HG02798 (cell line): Measurements from ENCODE around the gene AGAP1.

Experiments used
- ATAC-seq: cut with Tn5 transposase; IDR thresholded peaks from one replicate; pipeline ENCODE4 v1.9.1; 2021; ENCODE audit warnings: mild to moderate bottlenecking; ENCODE audit not compliant: unreplicated experiment, poor library complexity

The AGAP1 gene

DNA sequence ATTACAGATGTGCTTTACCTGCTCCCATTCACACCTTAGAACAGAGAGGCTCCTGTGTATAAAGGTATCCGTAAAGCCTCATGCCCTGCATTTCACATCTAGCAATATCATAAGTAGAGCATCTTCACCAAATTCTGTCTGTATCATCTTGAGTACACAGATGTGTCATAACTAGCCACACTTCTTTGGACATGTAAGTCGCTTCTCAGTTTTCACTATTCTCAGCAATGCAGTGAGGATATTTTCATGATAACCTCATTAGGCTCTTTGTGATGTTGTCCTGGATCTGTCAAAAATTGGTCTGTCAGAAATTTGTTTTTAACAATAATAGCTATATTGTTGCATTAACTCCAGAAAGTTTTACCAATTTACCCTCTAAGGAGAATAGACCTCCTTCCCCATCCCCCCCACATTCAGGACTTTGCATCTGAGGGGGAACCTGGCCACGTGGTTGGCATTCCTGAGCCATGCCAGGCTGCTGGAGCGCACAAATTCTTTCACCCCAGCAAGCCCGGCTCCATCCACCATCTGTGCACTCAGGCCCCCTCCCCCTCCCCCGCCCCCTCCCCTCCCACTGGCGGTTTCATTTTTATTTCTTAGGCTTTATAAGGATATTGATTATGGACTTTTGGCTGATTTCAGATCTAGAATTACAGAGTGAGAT lies 34.1 kb downstream of the AGAP1 start:
- ATAC-seq: no peak

DNA sequence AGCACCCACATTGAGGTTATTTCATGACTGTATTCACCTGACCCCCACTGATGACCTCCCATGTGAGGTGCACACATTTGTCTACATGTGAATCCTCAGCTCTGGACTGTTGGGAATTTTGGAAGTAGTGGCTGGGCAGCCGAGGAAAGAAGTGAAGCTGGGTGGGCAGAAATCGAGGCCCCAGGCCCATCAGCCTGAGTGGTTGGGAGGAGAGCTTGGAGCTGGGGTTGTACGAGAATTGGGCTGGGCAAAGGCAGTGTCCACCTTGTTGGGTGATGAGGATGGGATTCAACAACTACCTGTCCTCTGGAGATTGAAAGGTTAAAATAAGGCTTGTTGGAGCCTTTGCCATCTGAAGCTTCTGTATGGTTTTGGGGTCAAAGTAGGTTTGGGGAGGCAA lies 35.8 kb downstream of the AGAP1 start:
- ATAC-seq: no peak

DNA sequence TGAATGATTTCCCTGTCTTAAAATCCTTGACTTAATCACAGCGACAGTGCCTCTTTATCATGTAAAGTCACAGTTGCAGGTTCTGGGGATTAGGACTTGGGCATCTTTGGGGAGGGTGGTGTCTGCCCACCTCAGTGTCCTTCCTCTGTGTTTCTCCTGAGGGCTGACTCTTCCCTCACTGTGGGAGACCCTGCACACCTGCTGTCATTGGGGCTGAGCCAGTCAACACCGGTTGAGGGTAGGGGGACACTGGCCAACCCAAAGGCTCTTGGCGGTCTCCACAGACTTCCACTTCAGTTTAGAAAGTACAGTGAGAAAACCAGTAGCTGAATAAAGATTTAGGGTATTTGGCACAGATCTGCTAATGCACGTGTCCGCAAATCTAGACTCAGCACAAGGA lies 36.9 kb downstream of the AGAP1 start:
- ATAC-seq: no peak

DNA sequence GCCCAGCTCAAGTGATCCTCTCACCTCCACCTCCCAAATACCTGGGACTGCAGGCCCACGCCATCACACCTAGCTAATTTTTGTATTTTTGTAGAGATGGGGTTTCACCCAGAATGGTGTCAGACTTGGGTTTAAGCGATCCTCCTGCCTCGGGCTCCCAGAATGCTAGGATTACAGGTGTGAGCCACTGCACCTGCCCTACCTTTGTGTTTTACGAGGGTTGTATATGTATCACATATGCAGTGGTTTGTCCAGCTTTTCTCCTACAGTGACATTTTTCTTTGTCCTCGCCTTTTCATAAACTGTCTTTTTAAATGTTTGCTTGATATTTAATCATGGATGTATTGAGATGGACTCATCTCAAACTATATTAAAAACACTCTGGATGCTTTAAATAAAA lies 38.5 kb downstream of the AGAP1 start:
- no peak for ATAC-seq

DNA sequence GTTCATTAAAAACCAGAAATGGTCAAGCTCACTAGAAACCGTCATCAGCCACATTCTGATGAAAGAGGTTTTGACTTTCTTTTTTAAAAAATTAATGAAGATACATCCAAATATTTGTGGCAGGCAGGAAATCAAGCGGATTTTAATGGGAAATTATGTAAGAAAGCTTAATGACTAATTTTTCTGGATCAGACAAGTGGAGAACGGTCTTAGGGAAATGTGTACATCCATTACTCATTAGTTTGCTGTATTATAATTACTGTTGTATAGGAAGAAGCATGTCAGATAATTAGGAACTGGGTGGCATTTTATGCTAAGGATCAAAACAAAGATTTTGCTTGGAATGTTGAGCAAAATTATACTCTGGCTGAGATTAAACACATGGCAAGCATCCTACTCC lies 39.4 kb downstream of the AGAP1 start:
- no peak for ATAC-seq

DNA sequence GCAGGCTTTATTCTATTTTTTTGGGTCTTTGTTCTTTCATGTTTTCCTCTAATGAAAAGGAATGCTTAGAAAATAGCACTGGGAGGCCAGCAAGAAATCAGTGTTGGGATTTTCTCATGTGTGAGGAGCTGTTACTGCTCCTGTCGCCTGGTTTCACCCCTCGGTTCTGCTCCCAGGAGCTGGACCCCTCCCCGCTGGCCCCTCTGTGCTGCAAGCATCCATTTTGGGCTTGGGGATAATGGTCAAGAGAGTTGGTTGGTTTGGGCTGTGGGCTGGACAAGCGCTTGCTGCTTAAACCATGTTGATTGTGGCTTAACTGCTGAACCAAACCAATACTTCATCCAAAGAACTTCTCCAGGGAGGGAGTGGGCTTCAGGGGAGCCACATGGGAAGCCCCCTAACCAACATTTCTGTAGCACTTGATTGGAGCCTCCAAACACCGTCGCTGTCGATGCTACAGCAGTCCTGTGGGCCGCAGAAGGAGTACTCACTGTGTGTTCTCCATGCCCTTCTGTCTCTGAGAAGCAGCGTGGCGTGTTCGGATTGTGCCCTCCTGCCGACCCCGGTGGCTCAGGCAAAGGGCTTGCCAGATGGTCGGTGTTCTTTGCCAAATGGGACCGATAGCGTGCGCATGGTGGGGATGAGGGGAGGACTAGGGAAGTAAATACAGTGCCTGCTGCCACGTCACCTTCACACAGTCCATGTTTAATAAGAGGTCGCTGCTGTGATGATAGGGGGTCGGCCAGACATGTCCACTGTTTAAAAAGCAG lies 40.0 kb downstream of the AGAP1 start:
- no peak for ATAC-seq

DNA sequence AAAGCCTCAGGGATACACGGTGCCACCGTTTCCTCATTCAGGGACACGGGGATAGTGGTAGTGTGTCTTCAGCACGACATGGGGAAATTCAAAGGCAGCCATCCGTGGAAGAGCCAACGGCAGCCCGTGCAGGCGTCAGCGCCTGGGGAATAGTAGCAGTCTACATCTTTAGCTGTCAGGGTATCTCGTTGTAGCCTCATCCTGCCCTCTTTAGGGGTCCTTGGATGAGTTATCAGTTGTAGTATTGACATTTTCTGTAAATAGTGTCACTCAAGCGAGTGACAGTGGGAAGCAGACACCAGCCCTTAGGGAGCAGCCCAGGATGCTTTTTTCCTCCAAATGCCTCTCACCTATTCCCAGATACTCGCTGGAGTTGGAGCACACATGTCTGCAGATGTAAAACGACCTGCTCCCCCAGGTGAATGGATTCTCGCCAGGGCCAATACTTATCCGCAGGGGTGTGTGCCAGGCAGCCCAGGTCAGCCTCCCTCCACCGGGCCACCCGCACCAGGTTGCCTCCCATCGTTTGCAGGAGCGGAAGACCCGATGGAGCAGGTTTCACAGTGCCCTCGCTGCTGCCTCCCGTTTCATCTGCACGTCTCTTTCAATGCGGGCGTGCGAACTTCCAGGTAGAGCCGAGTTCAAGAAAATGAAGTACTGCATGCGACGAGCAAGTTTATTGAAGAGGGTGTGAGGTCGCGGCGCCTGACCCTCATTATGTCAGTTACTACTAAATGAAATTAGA lies 41.0 kb downstream of the AGAP1 start:
- no peak for ATAC-seq

DNA sequence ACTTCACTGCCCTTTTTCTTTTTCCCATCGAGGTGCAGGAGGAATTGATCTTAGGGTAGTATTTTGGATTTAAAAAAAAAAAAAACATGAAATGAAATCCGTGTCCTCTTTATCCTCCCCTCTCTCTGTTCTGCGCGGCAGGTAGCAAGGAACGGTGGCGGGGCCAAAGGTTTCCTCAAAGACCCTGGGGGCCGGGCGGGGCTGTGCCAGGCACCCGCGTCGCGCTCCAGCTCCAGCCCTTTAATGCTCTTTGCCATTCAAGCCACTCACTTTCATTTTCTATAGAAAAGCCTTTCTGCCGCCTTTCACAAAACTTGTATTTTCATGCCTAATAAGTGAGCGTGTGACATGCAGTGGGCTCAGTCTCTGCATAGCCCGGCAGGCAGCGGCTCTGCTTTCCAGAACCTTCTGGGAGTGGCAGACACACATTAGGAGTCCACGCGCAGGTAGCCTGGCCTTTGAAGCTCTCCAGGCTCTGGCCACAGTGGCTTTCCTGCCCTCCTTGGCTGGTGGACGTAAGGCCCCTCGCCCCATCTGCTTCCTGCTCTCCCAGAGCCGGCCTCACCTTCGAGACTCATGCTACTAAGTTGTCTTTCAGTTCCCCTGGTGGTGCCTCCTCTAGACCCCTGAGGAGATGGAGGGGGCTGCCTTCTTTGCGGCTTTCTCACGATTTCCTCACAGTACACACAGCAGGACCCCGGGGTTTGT lies 41.7 kb downstream of the AGAP1 start:
- ATAC-seq: no peak

DNA sequence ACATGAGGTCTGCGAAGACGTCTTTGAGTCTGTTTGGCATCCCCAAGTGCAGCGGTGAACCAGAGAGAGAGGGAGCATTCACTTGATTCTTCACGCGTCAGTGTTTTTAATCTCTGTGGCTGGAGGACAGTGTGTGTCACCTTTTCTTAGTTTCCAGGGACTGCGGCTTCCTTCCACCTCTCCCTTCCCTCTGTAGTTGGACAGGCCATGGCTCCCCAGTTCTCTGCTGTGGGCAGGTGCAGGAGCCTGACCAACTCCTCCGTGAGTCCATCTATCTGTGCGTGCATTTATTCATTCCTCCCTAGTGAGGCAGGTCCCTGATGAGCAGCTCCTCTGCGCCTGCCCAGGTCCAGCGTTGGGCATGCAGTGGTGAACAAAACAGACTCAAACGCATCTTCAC lies 42.9 kb downstream of the AGAP1 start:
- no peak for ATAC-seq

DNA sequence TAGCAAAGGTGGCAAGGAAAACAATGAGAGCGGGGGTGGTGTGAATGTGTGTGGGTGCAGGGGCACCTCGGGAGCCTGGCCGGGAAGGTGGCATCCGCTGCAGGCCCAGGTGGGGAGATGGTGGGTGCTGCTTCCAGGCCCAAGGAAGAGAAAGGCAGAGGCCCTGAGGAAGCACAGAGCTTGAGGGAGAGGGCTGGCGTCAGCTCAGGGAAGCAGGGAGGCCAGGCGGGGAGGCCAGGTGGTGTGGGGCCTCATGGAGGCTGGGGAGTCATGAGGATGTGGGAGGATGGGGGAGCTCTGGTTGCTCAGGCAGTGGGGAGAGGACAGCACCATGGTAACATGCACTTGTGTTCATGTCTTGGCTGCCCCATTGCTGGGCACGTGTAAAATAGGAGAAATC lies 43.3 kb downstream of the AGAP1 start:
- ATAC-seq: no peak

DNA sequence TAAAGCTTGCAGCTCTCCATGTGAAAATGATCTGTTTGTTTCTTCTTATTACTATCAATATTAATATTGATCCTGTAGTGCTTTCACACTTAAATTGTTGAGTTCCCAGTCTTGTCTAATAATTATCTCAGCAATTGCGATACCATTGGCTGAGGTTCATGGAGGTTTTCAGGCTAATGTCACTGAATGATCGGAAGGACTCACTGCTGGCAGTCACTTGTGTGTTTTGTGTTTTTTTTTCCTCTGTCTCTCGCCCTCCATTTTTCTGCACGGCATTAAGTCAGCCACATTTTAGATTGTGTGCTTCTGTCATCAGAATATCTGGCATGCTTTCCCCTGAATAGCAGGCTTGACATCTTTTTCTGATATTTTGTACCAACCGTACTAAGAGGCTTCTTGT lies 43.7 kb downstream of the AGAP1 start:
- ATAC-seq: no peak

DNA sequence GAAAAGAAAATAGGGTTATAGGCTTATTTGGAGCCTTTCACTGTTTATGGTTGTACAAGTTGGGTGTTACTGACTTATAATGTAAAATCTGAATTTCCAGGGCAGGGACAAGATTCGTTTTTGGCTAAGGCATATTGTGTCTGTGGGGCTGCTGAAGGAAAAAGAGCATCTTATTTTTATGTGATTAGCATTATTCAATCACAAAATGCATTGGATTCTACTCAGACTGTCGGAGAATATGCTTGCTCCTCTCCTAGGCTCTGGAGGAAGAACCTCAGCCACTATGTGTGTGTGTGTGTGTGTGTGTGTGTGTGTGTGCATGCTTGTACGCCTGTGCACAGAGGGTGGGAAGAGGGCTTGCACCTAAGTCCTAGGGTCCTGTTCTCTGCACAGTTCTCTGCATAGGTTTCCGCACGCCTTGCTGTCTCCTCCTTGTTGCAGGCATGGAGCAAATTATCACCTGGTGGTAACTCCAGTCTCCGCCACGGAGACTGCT lies 44.3 kb downstream of the AGAP1 start:
- ATAC-seq: no peak

DNA sequence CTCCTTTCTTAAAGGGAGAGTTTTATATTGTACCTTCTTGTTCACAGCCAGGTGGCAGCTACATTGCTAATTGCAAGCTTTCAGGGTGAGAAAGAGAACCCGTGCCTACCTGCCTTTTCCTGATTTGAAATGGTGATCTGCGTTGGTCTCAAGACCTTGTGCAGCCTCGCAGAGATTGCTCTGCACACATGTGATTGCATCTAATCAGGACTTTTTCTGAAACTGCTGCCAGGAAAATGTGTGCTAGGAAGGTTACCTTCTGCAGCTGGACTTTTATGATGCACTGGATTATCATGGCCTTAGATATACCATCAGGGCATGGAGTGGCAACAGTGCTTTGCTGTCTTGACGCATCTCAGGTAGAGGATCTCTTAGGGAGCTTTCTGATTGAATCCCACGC lies 45.1 kb downstream of the AGAP1 start:
- no peak for ATAC-seq

DNA sequence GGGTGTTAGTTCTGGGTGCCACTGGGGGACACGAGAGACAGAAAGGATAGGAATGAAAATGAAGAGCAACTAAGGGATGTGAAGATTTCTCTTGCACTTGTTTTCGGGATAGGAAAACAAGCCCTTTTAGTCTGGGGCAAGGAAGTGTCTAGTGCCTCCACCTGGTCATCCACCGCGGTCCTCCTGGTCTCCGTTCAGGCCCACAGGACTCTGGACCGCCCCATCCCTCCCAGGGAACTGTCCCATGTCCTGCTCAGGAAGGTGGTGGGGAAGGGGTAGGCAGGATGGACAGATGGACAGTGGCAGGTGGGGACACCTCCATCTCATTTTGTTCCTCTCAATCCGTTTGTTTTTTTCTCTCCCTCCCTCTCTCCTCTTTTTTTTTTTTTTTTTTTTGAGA lies 45.9 kb downstream of the AGAP1 start:
- no peak for ATAC-seq

DNA sequence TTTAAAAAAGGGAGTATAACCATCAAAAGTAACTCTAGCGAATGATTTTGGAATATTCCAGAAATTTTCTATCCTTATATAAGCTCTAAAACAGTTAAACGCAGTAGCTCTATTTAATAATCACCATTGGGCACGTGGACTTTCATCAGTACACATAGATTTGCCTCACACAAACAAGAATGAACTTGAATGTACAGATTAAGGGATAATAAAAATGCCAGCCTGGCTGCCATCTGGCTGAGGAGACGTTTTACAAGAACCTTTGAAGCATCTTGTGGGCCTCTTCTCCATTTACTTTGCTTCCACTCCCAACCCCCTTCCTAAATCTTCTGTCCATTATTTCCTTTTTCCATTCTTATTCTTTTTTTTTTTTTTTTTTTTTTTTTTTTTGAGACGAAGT lies 47.2 kb downstream of the AGAP1 start:
- no peak for ATAC-seq

DNA sequence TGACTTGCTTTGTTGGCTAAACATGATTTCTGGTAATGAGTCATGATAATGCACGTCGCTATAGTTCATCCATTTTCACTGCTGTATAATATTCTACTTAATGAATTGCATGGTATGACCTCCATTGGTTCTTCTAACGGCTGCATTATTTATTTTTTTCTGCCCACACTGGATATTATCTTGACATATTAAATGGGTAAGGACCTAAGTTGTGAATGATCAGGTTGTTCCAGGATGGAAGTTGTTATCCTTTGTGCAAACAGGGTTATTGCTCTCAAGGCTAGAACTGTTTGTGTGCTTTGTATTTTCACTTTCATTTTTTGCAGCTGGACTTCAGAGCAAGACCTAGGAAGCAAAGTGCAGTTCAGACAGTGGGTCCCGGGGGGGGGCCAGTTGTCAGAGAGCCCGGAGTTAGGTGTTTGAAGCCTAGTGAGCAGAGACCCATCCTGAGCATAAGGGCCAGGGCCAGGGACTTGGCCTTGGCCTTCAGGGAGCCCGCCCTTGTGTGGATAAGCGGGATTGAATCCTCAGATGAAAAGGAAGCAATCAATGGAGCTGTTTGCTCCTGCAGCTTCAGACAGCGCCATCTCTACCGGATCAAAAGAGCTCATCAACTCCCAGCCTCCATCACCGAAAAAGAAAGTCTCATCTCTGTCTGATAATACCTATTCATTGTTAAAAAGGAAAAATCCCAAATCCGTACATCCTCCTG lies 48.2 kb downstream of the AGAP1 start:
- no peak for ATAC-seq

DNA sequence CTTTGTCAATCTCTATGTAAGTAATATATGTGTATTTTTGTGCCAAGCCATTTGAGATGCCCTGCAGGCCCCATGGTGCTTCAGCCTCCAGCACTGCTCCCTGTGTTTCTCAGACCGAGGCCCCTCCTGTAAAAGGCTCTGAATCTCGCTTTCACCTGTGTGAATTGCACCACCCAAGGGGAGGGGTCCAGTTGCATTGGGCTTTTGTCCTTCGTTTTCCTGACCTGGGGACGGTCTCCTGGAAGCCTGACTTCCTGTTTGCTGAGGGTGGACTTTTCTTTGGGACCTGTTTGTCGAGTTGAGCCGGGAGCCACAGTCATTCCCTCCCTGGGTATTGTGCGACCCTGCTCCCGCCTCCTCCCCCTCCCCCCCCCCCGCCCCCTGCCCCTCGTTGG lies 48.9 kb downstream of the AGAP1 start:
- no peak for ATAC-seq

DNA sequence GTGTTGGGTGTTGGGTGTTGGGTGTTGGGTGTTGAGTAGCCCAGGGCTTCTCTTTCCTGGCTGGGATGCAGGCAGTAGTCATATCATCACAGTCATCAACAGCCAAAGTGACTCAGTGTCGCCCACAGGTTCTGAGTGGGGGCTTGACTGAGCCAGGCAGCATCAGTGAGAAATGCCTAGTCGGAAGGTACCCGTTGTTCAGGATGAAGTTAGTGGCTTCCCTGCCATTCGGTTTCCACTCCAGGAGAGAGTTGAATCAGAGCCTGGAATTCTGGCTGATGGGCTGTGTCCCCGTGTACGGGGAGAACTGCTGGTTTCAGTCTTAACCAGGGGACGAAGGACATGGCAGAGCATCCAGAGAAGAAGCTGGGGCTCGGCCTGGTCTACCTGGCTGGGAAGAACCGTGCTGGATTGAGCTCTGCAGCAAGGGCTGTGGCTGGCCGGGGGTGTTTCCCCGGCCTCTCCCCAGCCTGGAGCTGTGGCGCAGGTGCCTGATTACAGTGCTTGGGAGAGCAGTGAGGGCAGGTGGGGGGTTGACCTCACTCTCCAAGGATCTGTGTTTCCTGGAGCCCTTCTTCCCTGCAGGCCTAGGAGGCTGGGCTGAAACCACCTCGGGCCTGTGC lies 49.4 kb downstream of the AGAP1 start:
- no peak for ATAC-seq

DNA sequence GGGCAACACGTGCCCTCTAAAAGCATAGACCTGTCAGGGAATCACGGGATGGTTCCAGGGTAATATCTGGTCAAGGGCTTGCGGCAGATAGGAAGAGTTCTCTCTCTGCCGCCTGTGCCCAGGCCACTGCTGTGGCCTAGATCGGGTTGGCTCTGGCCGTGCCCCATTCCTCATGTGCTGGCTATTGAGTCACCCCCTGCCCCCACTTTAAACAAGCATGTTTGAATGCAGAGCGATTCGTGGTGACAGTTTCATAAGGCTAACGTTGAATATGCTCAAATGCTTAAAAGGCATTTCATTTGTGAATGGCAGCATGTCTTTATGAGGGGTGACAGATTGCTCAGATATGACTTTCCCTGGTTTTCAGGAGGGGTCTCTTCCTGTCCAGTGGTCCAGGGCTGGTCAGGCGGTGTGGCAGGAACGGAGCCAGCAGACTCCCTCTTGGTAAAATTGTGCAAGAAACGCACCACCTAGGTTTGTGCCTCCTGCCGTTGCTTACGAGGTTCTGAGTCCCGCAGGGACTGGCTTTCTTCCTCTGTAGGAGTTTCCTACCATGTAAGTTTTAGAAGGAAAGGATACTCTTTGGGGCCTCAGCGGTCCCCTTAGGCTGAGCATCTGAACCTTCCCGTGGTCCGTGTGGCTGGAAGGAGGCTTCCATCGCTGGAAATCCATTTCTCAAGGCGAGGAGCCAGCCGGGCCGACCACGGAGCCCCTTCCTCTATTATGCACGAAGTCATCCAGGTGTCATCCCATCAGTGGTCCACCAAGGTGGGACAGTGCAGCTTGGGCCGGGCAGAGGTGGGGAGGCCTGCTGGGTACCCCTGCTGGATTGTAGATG lies 50.2 kb downstream of the AGAP1 start:
- ATAC-seq: no peak
